Fibroblast of lung (primary cell): ENCODE data around the gene BAZ2B. TPM values are rescaled to one million over a fixed set of nuclear protein-coding genes. Genes with fewer than 3 reads are reported as not detected.

Source experiments
- DNase-seq, 2 donors: peaks; one replicate each; pipeline versions ENCODE4 v3.0.0 to v3.0.0-alpha.2; 2010; ENCODE audit warnings: low read depth in 2 of 2
- H2AFZ ChIP-seq: 2 replicates; pipeline ENCODE4 v1.5.1; 2012; ENCODE audit warnings: low read length, control low read depth, inconsistent platforms
- H3K27ac ChIP-seq: 2 replicates; pipeline ENCODE4 v1.5.1; 2011; ENCODE audit warnings: low read length, control low read depth; ENCODE audit not compliant: insufficient read depth
- H3K27me3 ChIP-seq: 2 replicates; pipeline ENCODE4 v1.5.1; 2011; ENCODE audit warnings: mild to moderate bottlenecking, low read length; ENCODE audit not compliant: control insufficient read depth, insufficient read depth
- H3K36me3 ChIP-seq: 2 replicates; pipeline ENCODE4 v1.5.1; 2011; ENCODE audit warnings: low read length; ENCODE audit not compliant: control insufficient read depth, insufficient read depth
- H3K4me1 ChIP-seq: 2 replicates; pipeline ENCODE4 v1.5.1; 2011; ENCODE audit warnings: low read length; ENCODE audit not compliant: control insufficient read depth, insufficient read depth; ENCODE audit errors: extremely low read depth
- H3K4me2 ChIP-seq: 2 replicates; pipeline ENCODE4 v1.5.1; 2011; ENCODE audit warnings: low read length, control low read depth; ENCODE audit not compliant: insufficient read depth; ENCODE audit errors: extremely low read depth
- H3K4me3 ChIP-seq, 4 experiments: fragments of 200-600 bp in 1 of 4; sonication (generic) in 1 of 4; replicated peaks in 1 of 4; 2 replicates each; pipeline ENCODE4 v1.5.1; 2011 to 2016; ENCODE audit warnings: low read length in 4 of 4, low read depth in 3 of 4, mild to moderate bottlenecking in 3 of 4, control low read depth in 2 of 4, inconsistent platforms in 1 of 4, mixed read lengths in 1 of 4; ENCODE audit not compliant: insufficient read depth in 1 of 4; ENCODE audit errors: control extremely low read depth in 1 of 4
- H3K79me2 ChIP-seq: 2 replicates; pipeline ENCODE4 v1.5.1; 2012; ENCODE audit warnings: mild to moderate bottlenecking, low read length, inconsistent platforms; ENCODE audit not compliant: control insufficient read depth, insufficient read depth
- H3K9ac ChIP-seq: 2 replicates; pipeline ENCODE4 v1.5.1; 2011; ENCODE audit warnings: mild to moderate bottlenecking, low read length, control low read depth; ENCODE audit not compliant: insufficient read depth
- H3K9me3 ChIP-seq: 2 replicates; pipeline ENCODE4 v1.5.1; 2012; ENCODE audit warnings: low read depth, low read length; ENCODE audit not compliant: control insufficient read depth, insufficient read depth
- H4K20me1 ChIP-seq: 2 replicates; pipeline ENCODE4 v1.5.1; 2011; ENCODE audit warnings: low read length; ENCODE audit not compliant: control insufficient read depth, insufficient read depth; ENCODE audit errors: extremely low read depth
- EZH2 ChIP-seq: IDR thresholded peaks from 2 replicates; pipeline ENCODE4 v1.5.1; 2012; ENCODE audit warnings: low read length, control low read depth, mild to moderate bottlenecking; ENCODE audit errors: missing control alignments
- polyA plus RNA-seq, 2 donors: library from polyadenylated mRNA; depleted of rRNA in 1 of 2; stranded (reverse) in 1 of 2; unstranded in 1 of 2; fragments of >200 nt; gene quantifications; 2 replicates each; pipeline ENCODE4 v1.2.1, GENCODE V29; 2011 to 2012; ENCODE audit warnings: missing spikeins in 1 of 2
- total RNA-seq: library from RNA; depleted of rRNA; stranded (reverse); fragments of >200 nt; gene quantifications from 2 replicates; pipeline ENCODE4 v1.2.1, GENCODE V29; 2014
- TF ChIP-seq, protein P1 (sequence below), 2 donors: IDR thresholded peaks in 1 of 2; conservative IDR thresholded peaks in 1 of 2; 1 replicate in 1 of 2; 2 replicates in 1 of 2; pipeline ENCODE4 v1.5.1; 2011 to 2012; ENCODE audit warnings: low read length in 2 of 2, control low read depth in 1 of 2, inconsistent platforms in 1 of 2, low read depth in 1 of 2, mild to moderate bottlenecking in 1 of 2

Gene BAZ2B
- total and polyA plus RNA-seq, 2 donors (not counting 1 experiment from before 2014, with no cell fraction given) = 28.0 to 61.8 TPM

DNA sequence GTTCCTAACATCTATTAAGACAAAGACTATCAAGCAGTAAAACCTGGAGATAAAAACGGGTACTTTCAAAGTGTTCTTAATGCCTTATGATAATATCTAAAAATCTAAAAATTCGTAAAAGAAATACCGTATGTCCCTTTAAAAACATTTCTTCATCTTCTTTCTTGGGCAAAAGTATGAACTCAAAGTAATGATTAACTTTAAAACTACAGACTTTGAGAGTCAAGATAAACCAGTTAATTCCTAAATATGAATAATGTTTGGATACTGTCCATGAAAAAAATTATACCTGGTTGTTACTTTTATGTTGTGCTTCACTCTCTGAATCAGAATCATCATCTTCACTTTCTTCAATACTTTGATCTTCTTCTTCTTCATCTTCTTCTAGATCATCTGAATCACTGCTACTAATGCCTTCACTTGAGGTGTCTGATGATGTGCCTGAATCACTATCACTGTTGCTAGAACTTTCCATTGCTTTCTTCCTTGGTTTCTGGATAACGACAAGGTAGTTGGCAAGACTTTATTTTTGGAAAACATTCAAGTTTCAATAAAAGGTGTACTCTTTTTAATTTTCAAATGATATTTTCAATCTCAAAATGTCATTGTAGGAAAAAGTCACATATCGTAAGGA is 177.5 kb downstream of the BAZ2B start:
- Histone ChIP-seq H3K79me2 (no peaks in the 10 kb centered on the region), H4K20me1 (no peaks in the 10 kb centered on the region), H3K4me1 (no peaks in the 10 kb centered on the region), H3K4me3 (no peak overlapping the region), H3K27me3 (no peaks in the 10 kb centered on the region), H3K4me2 (no peak overlapping the region), H3K36me3 (peaks cover 2% of the 10 kb centered on the region), H3K9ac (no peak overlapping the region), H3K27ac (no peak overlapping the region), H3K9me3 (no peaks in the 10 kb centered on the region), H2AFZ (no peak overlapping the region)
- DNase-seq = no peak
- no peak for TF ChIP-seq EZH2
- TF ChIP-seq, protein P1, sequence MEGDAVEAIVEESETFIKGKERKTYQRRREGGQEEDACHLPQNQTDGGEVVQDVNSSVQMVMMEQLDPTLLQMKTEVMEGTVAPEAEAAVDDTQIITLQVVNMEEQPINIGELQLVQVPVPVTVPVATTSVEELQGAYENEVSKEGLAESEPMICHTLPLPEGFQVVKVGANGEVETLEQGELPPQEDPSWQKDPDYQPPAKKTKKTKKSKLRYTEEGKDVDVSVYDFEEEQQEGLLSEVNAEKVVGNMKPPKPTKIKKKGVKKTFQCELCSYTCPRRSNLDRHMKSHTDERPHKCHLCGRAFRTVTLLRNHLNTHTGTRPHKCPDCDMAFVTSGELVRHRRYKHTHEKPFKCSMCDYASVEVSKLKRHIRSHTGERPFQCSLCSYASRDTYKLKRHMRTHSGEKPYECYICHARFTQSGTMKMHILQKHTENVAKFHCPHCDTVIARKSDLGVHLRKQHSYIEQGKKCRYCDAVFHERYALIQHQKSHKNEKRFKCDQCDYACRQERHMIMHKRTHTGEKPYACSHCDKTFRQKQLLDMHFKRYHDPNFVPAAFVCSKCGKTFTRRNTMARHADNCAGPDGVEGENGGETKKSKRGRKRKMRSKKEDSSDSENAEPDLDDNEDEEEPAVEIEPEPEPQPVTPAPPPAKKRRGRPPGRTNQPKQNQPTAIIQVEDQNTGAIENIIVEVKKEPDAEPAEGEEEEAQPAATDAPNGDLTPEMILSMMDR (conservative IDR thresholded peaks at IDR 0.05 in 1 of 2, IDR thresholded peaks at IDR 0.05 in 1 of 2; ENCODE audit: low read depth in 1 of 2, low read length in 2 of 2) = no peak

DNA sequence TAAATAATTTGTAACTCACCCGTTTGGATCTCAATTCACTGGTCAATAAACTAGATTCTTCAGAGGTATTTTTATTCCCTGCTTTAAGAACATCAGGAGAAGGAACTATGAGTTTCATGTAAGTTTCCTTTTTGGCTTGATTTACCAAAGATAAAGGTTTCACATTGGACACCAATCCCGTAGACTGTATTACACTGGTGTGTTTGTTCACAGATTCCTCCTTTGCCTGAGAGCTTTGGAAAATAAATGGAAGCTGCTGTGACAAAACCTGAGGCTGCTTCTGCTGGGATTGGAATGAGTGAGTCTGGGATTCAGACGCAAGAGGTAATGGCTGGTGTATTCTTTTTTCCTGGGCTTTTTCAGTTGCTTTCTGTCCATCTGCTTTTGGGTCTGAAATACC is 178.1 kb downstream of the BAZ2B start:
- Histone ChIP-seq H3K9ac (no peak overlapping the region), H4K20me1 (no peaks in the 10 kb centered on the region), H3K4me2 (no peak overlapping the region), H3K9me3 (no peaks in the 10 kb centered on the region), H3K4me3 (no peak overlapping the region), H3K36me3 (peaks cover 2% of the 10 kb centered on the region), H3K27me3 (no peaks in the 10 kb centered on the region), H3K27ac (no peak overlapping the region), H3K4me1 (no peaks in the 10 kb centered on the region), H2AFZ (no peak overlapping the region), H3K79me2 (no peaks in the 10 kb centered on the region)
- TF ChIP-seq EZH2 = no peak
- TF ChIP-seq, protein P1 (conservative IDR thresholded peaks at IDR 0.05 in 1 of 2, IDR thresholded peaks at IDR 0.05 in 1 of 2; ENCODE audit: low read depth in 1 of 2, low read length in 2 of 2) = no peak
- no peak for DNase-seq

DNA sequence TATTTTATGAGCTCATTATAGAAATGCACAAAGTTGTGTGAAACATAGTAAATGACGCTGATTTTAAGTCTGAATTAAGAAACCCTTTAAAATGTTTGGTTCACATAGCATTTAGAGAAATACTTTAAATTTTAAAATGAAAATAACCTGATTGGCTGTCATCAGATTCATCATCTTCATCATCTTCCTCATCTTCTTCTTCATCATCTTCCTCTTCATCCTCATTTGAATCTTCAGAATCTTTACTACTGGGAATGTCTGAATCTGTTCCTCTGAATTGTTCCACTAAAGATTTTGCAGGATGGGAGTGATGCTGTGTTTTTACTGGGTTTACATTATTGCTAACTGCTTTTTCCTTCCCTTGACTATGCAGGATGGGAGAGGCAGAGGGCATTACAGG is 183.7 kb downstream of the BAZ2B start:
- Histone ChIP-seq H3K4me3 (no peak overlapping the region), H3K4me2 (no peak overlapping the region), H3K79me2 (no peaks in the 10 kb centered on the region), H3K27ac (no peak overlapping the region), H2AFZ (no peak overlapping the region), H4K20me1 (no peaks in the 10 kb centered on the region), H3K27me3 (no peaks in the 10 kb centered on the region), H3K4me1 (no peaks in the 10 kb centered on the region), H3K9ac (no peak overlapping the region), H3K36me3 (peaks cover 3% of the 10 kb centered on the region), H3K9me3 (no peaks in the 10 kb centered on the region)
- no peak for DNase-seq
- TF ChIP-seq EZH2 = no peak
- TF ChIP-seq, protein P1 (conservative IDR thresholded peaks at IDR 0.05 in 1 of 2, IDR thresholded peaks at IDR 0.05 in 1 of 2; ENCODE audit: low read depth in 1 of 2, low read length in 2 of 2) = no peak
